Subcutaneous abdominal adipose tissue (tissue), 5 donors: ENCODE results near the gene APP.
A peak's percentile ranks its signal among the peaks of the same experiment; 100 is the strongest.

Experiments
- H3K27ac ChIP-seq: one replicate; pipeline ENCODE4 v1.7.0; 2013; ENCODE audit warnings: low read depth, mild to moderate bottlenecking, inconsistent platforms, low read length, moderate library complexity
- H3K27me3 ChIP-seq, 5 donors: one replicate each; pipeline ENCODE4 v1.7.0; 2013; ENCODE audit warnings: low read length in 5 of 5, inconsistent platforms in 1 of 5; ENCODE audit not compliant: control insufficient read depth in 5 of 5, insufficient read depth in 4 of 5
- H3K36me3 ChIP-seq, 5 donors: one replicate each; pipeline ENCODE4 v1.7.0; 2013; ENCODE audit warnings: low read length in 5 of 5; ENCODE audit not compliant: control insufficient read depth in 5 of 5, insufficient read depth in 5 of 5
- H3K4me1 ChIP-seq, 5 donors: one replicate each; pipeline ENCODE4 v1.7.0; 2013; ENCODE audit warnings: low read length in 5 of 5, mild to moderate bottlenecking in 3 of 5, moderate library complexity in 1 of 5; ENCODE audit not compliant: control insufficient read depth in 5 of 5, insufficient read depth in 5 of 5
- H3K4me3 ChIP-seq, 5 donors: one replicate each; pipeline ENCODE4 v1.7.0; 2013; ENCODE audit warnings: low read length in 5 of 5, low read depth in 1 of 5
- H3K9ac ChIP-seq, 5 donors: one replicate each; pipeline ENCODE4 v1.7.0; 2013; ENCODE audit warnings: low read length in 5 of 5, mild to moderate bottlenecking in 4 of 5, moderate library complexity in 3 of 5
- H3K9me3 ChIP-seq, 5 donors: one replicate each; pipeline ENCODE4 v1.7.0; 2013; ENCODE audit warnings: low read length in 5 of 5; ENCODE audit not compliant: control insufficient read depth in 5 of 5
- donor health status: healthy.
- donor health status: healthy.
- donor health status: healthy.
- donor health status: healthy.
- donor health status: healthy.

Gene APP

GRCh38 chr21:25896501-25897056, 274.0 kb downstream of the APP start:
- Histone ChIP-seq H3K36me3 (peaks cover 0 to 5% (median under 1%) of the 10 kb centered on the region in 5 donors), H3K27me3 (no peaks in the 10 kb centered on the region), H3K4me3 (no peak overlapping the region), H3K9me3 (no peaks in the 10 kb centered on the region), H3K9ac (no peak overlapping the region), H3K27ac (peak overlapping the region; percentile 7), H3K4me1 (peaks cover 0 to 9% (median 3%) of the 10 kb centered on the region in 5 donors)

GRCh38 chr21:25895565-25896205, 274.9 kb downstream of the APP start:
- peak overlapping the region; percentile 7 for H3K27ac ChIP-seq
- no peak overlapping the region for H3K4me3 ChIP-seq
- H3K27me3 ChIP-seq: no peaks in the 10 kb centered on the region
- peaks cover 0 to 9% (median 3%) of the 10 kb centered on the region in 5 donors for H3K4me1 ChIP-seq
- H3K9ac ChIP-seq: no peak overlapping the region
- H3K36me3 ChIP-seq: peaks cover 0 to 11% (median 4%) of the 10 kb centered on the region in 5 donors
- H3K9me3 ChIP-seq: no peaks in the 10 kb centered on the region

DNA sequence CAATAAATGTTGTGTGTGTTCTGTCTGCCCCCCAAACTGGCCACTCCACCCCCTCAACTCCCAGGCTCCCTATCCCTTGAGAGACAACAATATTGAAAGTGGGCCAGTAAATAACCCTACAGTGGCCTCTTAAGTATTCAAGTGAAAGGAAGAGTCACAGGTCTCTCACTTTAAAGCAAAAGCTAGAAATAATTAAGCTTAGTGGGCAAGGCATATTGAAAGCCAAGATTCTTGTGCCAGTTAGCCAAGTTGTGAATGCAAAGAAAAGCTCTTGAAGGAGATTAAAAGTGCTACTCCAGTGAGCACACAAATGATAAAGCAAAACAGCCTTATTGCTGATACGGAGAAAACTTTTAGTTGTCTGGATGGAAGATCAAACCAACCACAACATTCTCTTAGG, 277.4 kb downstream of the APP start:
- H3K4me3 ChIP-seq: no peak overlapping the region
- H3K36me3 ChIP-seq: peaks cover 0 to 15% (median 11%) of the 10 kb centered on the region in 5 donors
- no peak overlapping the region for H3K9ac ChIP-seq
- H3K4me1 ChIP-seq: peaks cover 0 to 6% (median 0%) of the 10 kb centered on the region in 5 donors
- no peaks in the 10 kb centered on the region for H3K27me3 ChIP-seq
- no peaks in the 10 kb centered on the region for H3K9me3 ChIP-seq
- H3K27ac ChIP-seq: no peak overlapping the region

DNA sequence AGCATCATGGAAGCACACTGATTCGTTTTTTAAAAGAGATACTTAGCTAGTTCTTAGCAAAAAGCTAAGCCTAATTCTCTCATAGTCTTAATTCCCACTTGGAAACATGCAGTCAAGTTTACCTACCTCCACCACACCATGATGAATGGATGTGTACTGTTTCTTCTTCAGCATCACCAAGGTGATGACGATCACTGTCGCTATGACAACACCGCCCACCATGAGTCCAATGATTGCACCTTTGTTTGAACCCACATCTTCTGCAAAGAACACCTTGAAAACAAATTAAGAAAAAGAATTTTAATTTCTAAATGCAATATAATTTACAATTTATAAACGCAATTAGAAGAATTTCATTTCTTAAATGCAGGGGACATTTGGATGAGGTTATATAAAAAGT, 279.0 kb downstream of the APP start:
- H3K9ac ChIP-seq: no peak overlapping the region
- H3K36me3 ChIP-seq: peaks cover 0 to 15% (median 9%) of the 10 kb centered on the region in 5 donors
- peaks cover 0 to 6% (median 0%) of the 10 kb centered on the region in 5 donors for H3K4me1 ChIP-seq
- H3K27me3 ChIP-seq: no peaks in the 10 kb centered on the region
- H3K4me3 ChIP-seq: no peak overlapping the region
- H3K27ac ChIP-seq: no peak overlapping the region
- no peaks in the 10 kb centered on the region for H3K9me3 ChIP-seq

GRCh38 chr21:25890001-25890400, 280.6 kb downstream of the APP start:
- Histone ChIP-seq H3K9me3 (no peaks in the 10 kb centered on the region), H3K4me1 (peaks cover 0 to 14% (median 12%) of the 10 kb centered on the region in 5 donors), H3K9ac (no peak overlapping the region), H3K36me3 (peaks cover 0 to 15% (median 9%) of the 10 kb centered on the region in 5 donors), H3K4me3 (no peak overlapping the region), H3K27ac (no peak overlapping the region), H3K27me3 (no peaks in the 10 kb centered on the region)

DNA sequence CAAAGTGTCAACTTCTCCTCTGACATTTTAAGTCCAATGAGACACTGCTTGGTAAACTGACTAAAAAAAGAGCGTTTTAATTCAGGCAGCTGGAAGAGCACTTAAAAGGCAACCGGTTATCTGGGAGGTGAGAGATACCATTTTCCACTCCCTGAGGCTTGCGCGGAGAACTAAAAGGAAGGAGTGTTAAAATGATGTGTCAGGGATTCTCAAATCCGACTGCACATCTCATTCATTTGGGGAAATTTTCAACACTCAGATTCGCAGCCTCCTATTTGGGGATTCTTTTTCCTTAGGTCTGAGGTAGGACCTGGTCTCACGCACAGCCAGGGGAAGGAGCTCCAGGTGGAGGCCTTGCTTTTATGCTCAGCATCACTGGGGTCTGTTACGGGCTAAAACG, 281.9 kb downstream of the APP start:
- no peaks in the 10 kb centered on the region for H3K9me3 ChIP-seq
- peaks cover 0 to 13% (median 9%) of the 10 kb centered on the region in 5 donors for H3K36me3 ChIP-seq
- no peaks in the 10 kb centered on the region for H3K27me3 ChIP-seq
- no peak overlapping the region for H3K4me3 ChIP-seq
- peaks cover 0 to 14% (median 12%) of the 10 kb centered on the region in 5 donors for H3K4me1 ChIP-seq
- H3K27ac ChIP-seq: no peak overlapping the region
- H3K9ac ChIP-seq: no peak overlapping the region

- Histone ChIP-seq H3K9me3 (no peaks in the 10 kb centered on the region), H3K4me3 (no peak overlapping the region), H3K27ac (no peak overlapping the region), H3K4me1 (peaks cover 0 to 14% (median 12%) of the 10 kb centered on the region in 5 donors), H3K9ac (no peak overlapping the region), H3K36me3 (peaks cover 0 to 13% (median 9%) of the 10 kb centered on the region in 5 donors), H3K27me3 (no peaks in the 10 kb centered on the region)
Observed at GRCh38 chr21:25887646-25888306, 282.8 kb downstream of the APP start.

GRCh38 chr21:25887166-25887565, 283.4 kb downstream of the APP start:
- H3K36me3 ChIP-seq: peaks cover 0 to 13% (median 9%) of the 10 kb centered on the region in 5 donors
- H3K4me1 ChIP-seq: peaks cover 0 to 14% (median 12%) of the 10 kb centered on the region in 5 donors
- no peak overlapping the region for H3K9ac ChIP-seq
- H3K27me3 ChIP-seq: no peaks in the 10 kb centered on the region
- H3K4me3 ChIP-seq: no peak overlapping the region
- no peaks in the 10 kb centered on the region for H3K9me3 ChIP-seq
- H3K27ac ChIP-seq: no peak overlapping the region

DNA sequence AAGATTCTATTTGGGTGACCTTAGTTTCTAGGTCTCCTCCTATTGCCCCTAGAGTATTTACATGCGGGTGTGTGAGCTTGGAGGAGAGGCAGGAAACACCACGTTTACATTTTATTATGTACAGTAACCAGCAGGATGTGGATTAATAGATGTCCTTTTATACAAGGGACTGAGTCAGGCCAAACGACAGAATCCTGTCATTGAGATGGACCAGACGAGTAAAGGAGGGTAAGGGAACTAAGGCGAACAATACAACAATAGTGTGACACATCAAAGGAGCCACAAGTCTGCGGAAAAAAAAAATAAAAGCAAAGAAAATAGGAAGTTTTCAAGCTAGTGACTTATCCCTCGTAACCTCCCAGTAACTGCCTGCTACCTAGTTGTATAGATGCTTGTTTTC, 284.7 kb downstream of the APP start:
- Histone ChIP-seq H3K4me3 (no peak overlapping the region), H3K27me3 (no peaks in the 10 kb centered on the region), H3K36me3 (peaks cover 0 to 15% (median 6%) of the 10 kb centered on the region in 5 donors), H3K4me1 (peaks cover 0 to 14% (median 12%) of the 10 kb centered on the region in 5 donors), H3K9me3 (no peaks in the 10 kb centered on the region), H3K9ac (no peak overlapping the region), H3K27ac (no peak overlapping the region)

DNA sequence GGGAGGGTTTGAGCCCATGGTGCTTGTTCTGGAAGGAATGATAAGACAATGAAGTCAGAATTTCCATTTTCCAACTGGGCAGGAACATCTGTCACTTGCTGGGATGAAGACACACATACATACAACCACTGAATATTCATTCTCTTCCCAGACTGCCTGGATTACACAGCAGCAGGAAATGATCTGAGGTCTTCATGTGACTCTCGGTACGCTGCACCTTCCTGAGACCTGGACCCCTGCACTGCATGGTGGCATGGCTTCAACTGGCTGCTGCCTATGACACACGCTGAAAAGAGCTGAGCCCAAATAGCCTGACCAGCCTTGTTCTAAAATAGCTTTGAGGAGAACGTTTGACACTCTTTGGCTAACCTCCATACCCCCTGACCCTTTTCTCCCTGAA, 285.2 kb downstream of the APP start:
- Histone ChIP-seq H3K9me3 (no peaks in the 10 kb centered on the region), H3K27me3 (no peaks in the 10 kb centered on the region), H3K4me1 (peaks cover 0 to 14% (median 12%) of the 10 kb centered on the region in 5 donors), H3K4me3 (no peak overlapping the region), H3K9ac (no peak overlapping the region), H3K36me3 (peaks cover under 1 to 16% (median 6%) of the 10 kb centered on the region in 5 donors), H3K27ac (no peak overlapping the region)
